NCI-H2171 (cell line): Measurements from ENCODE around the gene EMX1.

ENCODE experiments used
- DNase-seq: peaks from one replicate; lab custom pipeline; 2025; lab: John Stamatoyannopoulos, UW

EMX1 gene

DNA sequence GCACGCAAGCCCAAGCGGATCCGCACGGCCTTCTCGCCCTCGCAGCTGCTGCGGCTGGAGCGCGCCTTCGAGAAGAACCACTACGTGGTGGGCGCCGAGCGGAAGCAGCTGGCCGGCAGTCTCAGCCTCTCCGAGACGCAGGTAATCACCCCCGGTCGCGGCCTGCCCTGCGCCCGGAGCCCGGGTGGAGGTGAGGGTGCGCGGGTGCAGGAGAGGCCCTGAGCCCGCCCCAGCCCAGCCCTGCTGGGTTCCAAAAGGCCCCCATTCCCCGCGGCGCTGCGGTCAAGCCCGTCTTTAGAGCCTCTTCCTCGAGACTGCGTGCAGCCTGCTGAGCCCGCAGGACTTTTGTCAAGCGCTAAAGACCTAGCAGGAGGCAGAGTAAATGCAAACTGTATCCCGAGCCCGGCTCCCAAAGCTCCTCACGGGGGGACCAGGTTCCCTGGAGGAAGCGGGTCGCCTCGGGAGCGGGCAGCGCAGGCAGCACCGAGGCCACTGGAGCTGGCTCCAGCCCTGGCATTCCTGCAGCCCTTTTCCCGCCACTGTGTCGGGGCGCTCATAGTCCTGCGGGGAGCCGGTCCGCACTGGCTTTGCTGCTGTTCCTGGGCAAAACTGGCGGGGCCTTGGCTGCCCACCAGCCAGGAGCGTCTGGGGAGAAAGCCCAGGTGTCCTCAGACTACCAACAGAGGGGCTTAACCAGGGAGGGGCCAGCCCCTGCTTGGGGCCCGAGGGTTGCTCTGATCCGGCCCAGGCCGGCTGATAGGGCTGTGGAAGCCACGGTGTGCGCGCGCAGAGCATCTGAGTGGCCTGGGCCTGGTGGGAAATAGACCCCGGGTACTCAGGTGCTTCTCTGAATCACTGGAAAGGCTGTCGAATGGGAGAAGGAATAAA is 7.3 kb downstream of the EMX1 start:
- no peak for DNase-seq

DNA sequence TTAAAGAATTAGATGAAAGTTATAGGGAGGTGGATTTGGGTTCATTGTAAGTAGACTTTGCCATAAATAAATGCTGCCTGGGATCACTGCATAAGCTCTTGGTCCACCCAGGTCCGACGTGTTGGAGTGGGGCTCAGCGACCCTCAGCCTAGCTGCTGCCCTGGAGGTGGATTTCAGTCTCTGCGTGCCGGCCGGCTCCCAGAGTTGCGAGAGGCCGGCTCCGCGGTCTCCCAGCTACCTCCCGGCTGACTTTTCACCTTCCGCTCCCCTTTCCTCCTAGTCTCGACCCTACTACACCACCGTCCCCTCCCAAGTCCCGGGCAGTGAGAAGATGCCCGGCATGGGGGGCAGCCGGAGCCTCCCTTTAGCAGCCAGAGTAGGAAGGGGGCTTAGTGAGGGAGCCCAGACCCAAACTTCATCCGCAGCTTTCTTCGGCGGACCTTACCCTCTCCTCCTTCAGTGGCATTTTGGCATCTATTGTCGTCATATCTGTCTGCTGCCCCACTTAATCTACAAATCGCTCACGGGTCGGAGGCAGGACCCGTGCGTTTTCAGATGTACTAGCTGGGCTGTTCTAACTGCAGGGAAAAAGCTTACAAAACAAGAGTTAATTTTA is 8.1 kb downstream of the EMX1 start:
- no peak for DNase-seq

DNA sequence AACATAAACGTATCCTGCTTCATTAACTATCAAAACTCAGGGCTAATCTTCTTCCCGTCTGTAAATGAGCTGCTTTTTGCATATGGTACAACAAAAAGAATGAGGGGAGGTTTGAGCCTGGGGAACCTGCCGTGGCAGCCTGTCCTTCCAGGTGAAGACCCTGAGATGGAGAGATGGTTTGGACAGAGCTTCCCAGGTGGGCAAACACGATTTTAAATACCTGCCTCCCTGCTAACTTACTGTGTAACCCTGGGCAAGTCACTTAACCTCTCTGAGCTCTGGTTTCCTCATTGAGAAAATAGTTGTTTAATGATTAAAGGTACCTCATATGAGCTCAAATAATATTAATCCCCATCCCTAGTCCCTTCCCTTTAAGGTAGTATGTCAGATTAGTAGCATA is 9.0 kb downstream of the EMX1 start:
- no peak for DNase-seq

GRCh38 chr2:72926811-72927465 is 9.6 kb downstream of the EMX1 start:
- DNase-seq = no peak

- DNase-seq = no peak
Observed at GRCh38 chr2:72927619-72928550, 10.6 kb downstream of the EMX1 start.

DNA sequence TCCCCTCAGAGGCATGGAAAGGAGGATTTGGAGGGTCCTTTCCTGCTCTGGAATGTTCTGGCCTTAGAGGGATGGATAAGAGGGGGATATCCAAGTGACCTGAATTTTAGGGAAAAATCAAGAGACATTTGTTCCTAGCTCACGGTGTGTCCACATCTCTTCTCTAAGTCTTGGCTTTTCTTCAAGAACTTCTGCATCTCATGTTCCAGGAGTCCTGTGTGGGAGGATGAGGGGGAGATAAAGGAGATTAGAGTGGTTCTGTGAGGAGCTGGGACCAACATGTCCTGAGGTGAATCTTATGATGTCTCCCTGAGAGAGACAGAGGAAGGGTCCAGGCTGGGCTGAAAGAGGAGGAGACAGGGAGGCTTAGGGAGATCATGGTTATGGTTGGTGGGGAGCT is 11.7 kb downstream of the EMX1 start:
- DNase-seq = no peak

GRCh38 chr2:72931280-72931910 is 14.1 kb downstream of the EMX1 start:
- no peak for DNase-seq

- no peak for DNase-seq
Observed at GRCh38 chr2:72932045-72932740, 14.9 kb downstream of the EMX1 start.

DNA sequence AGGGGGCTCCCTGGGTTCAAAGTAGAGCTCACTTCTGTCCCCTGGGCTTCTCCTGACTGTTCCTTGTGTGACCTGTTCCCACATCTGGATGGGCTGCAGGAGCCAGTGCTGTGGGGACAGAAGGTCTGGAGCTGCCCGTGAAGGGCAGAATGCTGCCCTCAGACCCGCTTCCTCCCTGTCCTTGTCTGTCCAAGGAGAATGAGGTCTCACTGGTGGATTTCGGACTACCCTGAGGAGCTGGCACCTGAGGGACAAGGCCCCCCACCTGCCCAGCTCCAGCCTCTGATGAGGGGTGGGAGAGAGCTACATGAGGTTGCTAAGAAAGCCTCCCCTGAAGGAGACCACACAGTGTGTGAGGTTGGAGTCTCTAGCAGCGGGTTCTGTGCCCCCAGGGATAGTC is 15.5 kb downstream of the EMX1 start:
- DNase-seq = no peak

GRCh38 chr2:72933207-72933606 is 15.9 kb downstream of the EMX1 start:
- no peak for DNase-seq

DNA sequence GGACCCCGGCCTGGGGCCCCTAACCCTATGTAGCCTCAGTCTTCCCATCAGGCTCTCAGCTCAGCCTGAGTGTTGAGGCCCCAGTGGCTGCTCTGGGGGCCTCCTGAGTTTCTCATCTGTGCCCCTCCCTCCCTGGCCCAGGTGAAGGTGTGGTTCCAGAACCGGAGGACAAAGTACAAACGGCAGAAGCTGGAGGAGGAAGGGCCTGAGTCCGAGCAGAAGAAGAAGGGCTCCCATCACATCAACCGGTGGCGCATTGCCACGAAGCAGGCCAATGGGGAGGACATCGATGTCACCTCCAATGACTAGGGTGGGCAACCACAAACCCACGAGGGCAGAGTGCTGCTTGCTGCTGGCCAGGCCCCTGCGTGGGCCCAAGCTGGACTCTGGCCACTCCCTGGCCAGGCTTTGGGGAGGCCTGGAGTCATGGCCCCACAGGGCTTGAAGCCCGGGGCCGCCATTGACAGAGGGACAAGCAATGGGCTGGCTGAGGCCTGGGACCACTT is 16.4 kb downstream of the EMX1 start:
- DNase-seq = no peak

GRCh38 chr2:72934683-72935610 is 17.6 kb downstream of the EMX1 start:
- no peak for DNase-seq

DNA sequence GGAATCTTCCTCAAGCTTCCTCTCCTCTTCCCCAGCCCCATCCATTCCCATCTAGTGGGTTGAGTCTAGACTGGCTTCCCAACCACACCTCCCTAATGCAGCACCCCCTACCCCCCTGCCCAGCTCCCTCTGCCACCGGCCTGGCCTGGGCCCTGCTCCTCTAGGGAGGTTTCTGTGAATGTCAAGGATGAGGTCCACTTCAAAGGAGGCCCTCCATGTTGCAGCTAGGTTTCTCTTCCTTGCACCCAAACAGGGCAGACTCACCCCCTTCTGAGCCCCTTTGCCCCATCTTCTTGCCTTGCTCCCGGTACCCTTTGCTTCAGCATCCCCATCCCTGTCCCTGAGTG is 18.3 kb downstream of the EMX1 start:
- no peak for DNase-seq

DNA sequence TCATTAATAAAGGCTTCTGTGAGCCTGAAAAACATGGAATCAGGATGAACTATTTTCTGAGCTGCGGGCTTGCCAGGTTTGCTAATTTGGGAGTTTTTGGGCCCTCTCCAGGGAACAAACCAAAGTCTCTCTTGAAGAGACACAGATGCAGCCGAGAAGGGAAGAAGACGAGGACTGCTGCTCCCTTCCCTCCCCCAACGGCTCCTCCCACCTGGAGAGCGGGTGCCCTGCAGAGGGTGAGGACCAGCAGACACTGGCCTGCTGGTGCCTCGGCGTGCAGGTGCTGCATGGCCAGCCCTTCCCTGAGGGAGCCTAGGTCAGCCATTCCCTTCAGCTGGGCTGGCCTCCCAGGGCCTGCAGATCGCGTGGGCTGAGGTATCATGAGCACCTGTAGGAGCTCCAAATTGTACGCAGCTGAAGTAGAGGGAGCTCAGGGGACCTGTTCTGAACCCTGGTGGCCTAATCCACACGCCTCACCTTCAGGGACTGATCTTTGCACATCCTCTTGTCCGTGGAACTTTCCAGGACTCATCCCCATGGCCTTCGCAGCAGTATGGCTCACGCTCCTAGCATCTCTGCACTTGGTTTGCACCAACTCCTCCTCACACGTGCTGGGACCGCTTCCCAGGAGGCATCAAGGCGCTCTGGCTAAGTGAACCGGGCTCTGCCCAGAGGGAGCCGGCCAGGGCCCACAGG is 19.5 kb downstream of the EMX1 start:
- DNase-seq = no peak

DNA sequence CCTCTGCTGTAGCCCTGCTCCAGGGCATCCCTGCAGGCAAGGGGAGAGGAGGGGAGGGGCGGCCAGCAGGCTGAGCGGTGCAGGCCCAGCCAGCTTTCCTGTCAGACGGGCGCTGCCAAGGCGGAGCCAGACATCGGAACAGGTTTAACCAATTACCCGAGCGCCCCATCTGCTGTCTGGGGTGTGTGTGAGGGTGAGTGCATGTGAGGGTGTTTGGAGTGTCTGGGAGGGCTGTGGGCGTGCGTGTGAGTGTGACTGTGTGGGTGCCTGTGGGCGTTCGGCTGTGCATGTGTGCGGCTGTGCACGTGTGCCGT is 20.0 kb downstream of the EMX1 start:
- DNase-seq = peak; percentile 74

DNA sequence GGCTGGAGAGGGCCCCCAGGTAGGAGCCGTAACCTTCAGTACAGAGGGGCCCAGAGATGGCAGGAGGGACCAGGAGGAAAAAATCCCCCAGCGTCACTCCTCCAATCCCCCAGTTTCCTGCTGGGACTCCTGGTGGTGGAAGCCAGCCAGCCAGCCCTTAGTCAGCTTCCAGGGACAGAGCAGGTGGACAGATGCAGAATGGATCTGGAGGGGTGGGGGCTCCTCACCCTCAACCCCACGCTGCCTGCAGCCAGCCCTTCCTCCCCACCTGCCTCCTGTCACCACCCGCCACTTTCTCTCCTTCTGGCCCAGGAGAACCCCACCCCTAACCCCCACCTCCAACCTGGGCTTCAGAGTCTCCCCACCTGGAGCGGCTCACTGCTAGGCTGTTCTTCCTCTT is 21.1 kb downstream of the EMX1 start:
- DNase-seq = no peak

- DNase-seq = no peak
Observed at GRCh38 chr2:72940361-72940760, 23.0 kb downstream of the EMX1 start.

GRCh38 chr2:72940786-72941185 is 23.5 kb downstream of the EMX1 start:
- peak; percentile 31 for DNase-seq

DNA sequence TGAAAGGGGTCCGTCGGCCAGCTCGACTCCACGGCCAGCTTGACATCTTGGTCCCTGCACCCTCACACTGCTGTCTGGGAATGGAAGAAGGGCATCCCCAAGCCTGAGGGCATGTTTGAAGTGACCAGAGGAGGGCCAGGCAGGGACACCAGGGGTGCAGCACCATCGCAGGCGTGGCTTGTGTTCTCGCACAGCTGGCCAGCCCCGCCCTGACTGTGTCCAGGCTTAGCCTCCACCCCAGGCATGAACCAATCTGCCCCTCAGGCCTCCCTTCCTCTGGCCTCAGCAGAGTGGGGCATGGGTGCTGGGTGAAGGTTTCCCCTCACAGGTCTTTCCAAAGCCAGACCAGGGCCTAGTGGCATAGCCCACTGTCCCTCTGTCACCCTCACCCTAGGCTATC is 25.0 kb downstream of the EMX1 start:
- DNase-seq = no peak
